HUES64 (cell line): ENCODE results near the gene TK2.
"Not testable (repeated sequence)": the region's sequence is repeated elsewhere in the genome, so short reads cannot be mapped to it uniquely, and the experiment has no call there.

Experiments used
- H3K27ac ChIP-seq: 2 replicates; pipeline ENCODE4 v1.7.0; 2013; ENCODE audit warnings: low read depth, low read length, inconsistent platforms
- H3K27me3 ChIP-seq: 2 replicates; pipeline ENCODE4 v1.6.1; 2013; ENCODE audit warnings: mild to moderate bottlenecking, low read length; ENCODE audit not compliant: insufficient read depth
- H3K36me3 ChIP-seq: 2 replicates; pipeline ENCODE4 v1.6.1; 2013; ENCODE audit warnings: mild to moderate bottlenecking, low read length; ENCODE audit not compliant: insufficient read depth
- H3K4me1 ChIP-seq: 2 replicates; pipeline ENCODE4 v1.6.1; 2013; ENCODE audit warnings: mild to moderate bottlenecking, low read length, moderate library complexity; ENCODE audit not compliant: insufficient read depth
- H3K4me3 ChIP-seq: 2 replicates; pipeline ENCODE4 v1.5.1; 2013; ENCODE audit warnings: mild to moderate bottlenecking, low read length, moderate library complexity
- H3K9ac ChIP-seq: 2 replicates; pipeline ENCODE4 v1.6.1; 2013; ENCODE audit warnings: mild to moderate bottlenecking, low read depth, low read length
- H3K9me3 ChIP-seq: 2 replicates; pipeline ENCODE4 v1.6.1; 2013; ENCODE audit warnings: low read depth, low read length; ENCODE audit not compliant: insufficient read depth
- WGBS: fragments of 150-250, 120-280 bp; methylation state at CpG from one replicate; pipeline ENCODE4 v1.1.7; 2013; ENCODE audit warnings: missing lambda C conversion rate; 5-methylcytosine and 5-hydroxymethylcytosine counted together

TK2 gene

DNA sequence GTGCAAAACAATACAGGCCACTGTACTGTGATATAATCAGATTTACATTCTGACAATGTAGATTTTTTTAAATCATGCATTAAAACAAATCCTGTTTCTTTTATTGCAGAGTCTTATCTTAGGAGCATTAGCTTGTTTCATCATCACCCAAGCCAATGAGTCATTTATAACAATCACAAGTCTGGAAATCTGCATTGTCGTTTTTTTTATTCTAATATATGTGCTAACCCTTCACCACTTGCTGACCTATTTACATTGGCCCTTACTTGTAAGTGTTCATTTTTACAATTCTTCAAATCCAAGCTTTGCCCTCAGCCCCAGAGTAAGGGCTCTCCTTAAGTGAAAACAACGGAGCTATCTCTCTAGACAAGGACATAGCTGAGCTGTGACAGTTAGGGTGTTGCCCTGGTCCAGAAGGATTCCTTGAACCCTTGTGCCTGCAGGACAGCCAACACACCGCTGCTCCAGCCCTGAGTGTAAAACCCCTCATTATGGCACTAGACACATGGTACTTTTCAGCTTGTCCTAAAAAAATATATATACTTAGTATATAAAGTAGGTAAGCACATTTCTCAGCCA lies 20.0 kb upstream of the TK2 start:
- Histone ChIP-seq H3K4me3 (no peak overlapping the region), H3K4me1 (no peaks in the 10 kb centered on the region), H3K9ac (no peak overlapping the region), H3K36me3 (no peaks in the 10 kb centered on the region), H3K9me3 (no peaks in the 10 kb centered on the region), H3K27ac (no peak overlapping the region), H3K27me3 (no peaks in the 10 kb centered on the region)
- 92% methylated on average over 3 of the region's 3 CpGs for WGBS

DNA sequence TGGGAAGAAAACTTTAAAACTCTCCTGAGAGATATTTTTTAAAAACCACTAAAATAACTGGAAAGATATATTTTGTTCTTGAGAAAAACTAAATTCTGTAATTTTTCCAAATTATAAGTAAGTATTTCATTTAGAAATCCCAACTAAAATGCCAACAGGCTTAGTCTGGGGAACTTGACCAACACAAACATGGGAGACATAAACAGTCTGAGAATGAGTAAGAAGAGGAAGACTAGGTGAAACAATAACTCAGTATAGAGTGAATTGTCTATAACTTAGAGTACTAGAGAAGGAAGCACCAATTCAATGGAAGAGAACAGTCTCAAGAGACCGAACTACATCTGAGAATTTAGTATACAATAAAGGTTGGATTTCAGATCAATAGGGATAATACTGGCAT lies 19.2 kb upstream of the TK2 start:
- Histone ChIP-seq H3K4me3 (no peak overlapping the region), H3K9me3 (no peaks in the 10 kb centered on the region), H3K9ac (no peak overlapping the region), H3K27me3 (no peaks in the 10 kb centered on the region), H3K4me1 (no peaks in the 10 kb centered on the region), H3K27ac (no peak overlapping the region), H3K36me3 (no peaks in the 10 kb centered on the region)
- WGBS, result 100% methylated on average over 1 of the region's 1 CpG

DNA sequence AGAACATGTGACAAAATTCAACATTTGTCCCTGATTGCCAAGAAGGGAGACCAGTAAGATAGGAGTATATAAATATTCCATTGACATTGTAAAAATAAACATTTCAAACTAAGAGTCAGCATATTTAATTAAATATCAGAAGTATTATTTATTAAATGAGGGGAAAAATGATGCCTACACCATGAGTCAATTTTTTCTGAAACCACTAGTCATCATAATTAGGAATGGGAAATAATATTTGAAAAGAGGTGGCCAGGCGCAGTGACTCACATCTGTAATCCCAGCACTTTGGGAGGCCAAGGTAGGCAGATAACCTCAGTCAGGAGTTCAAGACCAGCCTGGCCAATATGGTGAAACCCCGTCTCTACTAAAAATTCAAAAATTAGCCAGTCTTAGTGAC lies 18.4 kb upstream of the TK2 start:
- Histone ChIP-seq H3K27ac (no peak overlapping the region), H3K9ac (no peak overlapping the region), H3K9me3 (no peaks in the 10 kb centered on the region), H3K36me3 (peaks cover 6% of the 10 kb centered on the region; the same call in 1 of the 2 replicates), H3K27me3 (no peaks in the 10 kb centered on the region), H3K4me1 (no peaks in the 10 kb centered on the region), H3K4me3 (no peak overlapping the region)
- 93% methylated on average over 2 of the region's 2 CpGs for WGBS

DNA sequence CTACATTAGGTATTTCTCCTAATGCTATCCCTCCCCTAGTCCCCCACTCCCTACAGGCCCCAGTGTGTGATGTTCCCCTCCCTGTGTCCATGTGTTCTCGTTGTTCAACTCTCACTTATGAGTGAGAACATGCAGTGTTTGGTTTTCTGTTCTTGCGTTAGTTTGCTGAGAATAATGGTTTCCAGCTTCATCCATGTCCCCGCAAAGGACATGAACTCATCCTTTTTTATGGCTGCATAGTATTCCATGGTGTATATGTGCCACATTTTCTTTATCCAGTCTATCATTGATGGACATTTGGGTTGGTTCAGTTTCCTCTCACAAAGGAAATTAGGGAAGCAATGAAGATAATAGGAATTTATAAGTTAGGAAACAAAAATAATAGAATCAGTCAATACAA lies 17.3 kb upstream of the TK2 start:
- H3K27me3 ChIP-seq, H3K27ac ChIP-seq, H3K9me3 ChIP-seq, H3K36me3 ChIP-seq, H3K4me1 ChIP-seq, H3K9ac ChIP-seq, H3K4me3 ChIP-seq: not testable (repeated sequence)
- 100% methylated on average over 1 of the region's 3 CpGs for WGBS

DNA sequence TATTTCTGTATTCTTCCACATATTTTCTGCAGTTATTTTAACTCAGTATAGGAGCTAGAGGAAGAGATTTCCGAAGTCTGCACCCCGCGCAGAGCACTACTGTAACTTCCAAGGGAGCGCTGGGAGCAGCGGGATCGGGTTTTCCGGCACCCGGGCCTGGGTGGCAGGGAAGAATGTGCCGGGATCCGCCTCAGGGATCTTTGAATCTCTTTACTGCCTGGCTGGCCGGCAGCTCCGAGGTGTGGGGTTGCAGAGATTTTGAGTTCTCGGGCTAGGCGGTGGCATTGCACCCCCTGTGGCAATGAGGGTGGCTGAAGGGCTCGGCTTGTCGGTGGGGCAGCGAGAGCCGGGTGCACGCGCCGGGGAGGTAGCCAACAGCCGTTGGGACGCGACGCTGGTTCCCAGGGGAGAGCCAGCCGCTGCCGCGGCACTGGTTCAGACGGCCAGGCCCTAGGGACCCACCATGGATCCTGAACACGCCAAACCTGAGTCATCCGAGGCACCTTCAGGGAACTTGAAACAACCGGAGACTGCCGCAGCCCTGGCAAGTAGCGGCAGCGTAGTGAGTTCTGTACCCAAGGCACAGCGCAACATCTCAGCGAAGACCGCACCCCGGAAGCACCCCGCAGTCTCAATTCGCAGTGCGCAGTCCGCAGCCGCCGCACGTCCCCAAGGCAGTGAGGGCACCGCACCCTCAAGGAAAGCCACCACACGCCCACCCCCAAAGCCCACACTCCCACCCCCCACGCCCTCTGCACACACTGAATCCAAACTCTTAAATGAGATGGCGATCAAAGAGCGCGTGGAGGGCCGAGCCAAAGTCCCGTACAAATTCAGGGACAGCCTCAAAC lies 16.4 kb upstream of the TK2 start, which contains the start of gene CMTM1:
TSS of gene CMTM1 (plus strand) at position 389 of the 851 bp plus-strand sequence. CDS start at position 464, 75 bp downstream.
- H3K4me3 ChIP-seq, result no peak within 1 kb of the TSS
- H3K4me1 ChIP-seq, result no peaks in the 10 kb centered on the region
- H3K9ac ChIP-seq, result no peak within 1 kb of the TSS
- H3K36me3 ChIP-seq, result peaks cover 6% of the 10 kb centered on the region; the same call in 1 of the 2 replicates
- no peaks in the 10 kb centered on the region for H3K9me3 ChIP-seq
- WGBS, result 94% methylated on average over 54 of the region's 54 CpGs
- no peaks in the 10 kb centered on the region for H3K27me3 ChIP-seq
- no peak within 1 kb of the TSS for H3K27ac ChIP-seq

DNA sequence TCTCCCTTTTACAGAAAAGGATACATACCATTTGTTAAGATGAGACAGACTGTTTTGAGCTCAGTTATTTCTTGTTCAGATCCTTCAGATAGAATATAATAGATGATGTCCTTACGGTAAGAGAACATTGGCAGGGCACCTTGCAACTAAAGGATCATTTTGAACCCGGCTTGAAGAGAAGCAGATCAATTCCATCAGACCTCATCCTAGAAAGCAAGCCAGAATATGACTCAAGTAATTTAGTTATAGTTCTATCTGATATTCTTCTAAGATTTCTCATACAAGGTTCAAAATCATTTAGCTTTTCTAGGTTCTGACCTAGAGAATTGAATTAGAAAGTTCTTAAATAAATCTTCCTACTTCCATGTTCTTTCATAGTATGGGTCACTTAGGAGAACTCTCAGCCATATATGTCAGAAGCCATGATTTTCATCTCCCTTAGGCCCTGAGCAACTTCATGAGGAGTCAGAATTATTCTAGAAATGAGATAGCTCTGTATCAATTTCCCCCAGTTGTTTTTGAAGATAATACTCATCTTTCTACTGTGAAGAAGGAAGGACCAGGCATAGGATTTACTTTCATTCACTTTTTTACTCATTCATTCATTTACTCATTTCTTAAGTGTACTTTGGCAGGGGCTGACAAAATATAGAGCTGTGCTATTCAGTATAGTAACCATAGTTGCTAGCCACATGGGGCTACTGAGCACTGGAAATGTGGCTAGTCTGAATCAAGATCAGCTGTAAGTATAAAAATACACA lies 13.8 kb upstream of the TK2 start:
- Histone ChIP-seq H3K9me3 (no peaks in the 10 kb centered on the region), H3K4me3 (no peak overlapping the region), H3K36me3 (peaks cover 6% of the 10 kb centered on the region; the same call in 1 of the 2 replicates), H3K27ac (no peak overlapping the region), H3K4me1 (no peaks in the 10 kb centered on the region), H3K9ac (no peak overlapping the region), H3K27me3 (no peaks in the 10 kb centered on the region)
- WGBS, result 100% methylated on average over 2 of the region's 2 CpGs

DNA sequence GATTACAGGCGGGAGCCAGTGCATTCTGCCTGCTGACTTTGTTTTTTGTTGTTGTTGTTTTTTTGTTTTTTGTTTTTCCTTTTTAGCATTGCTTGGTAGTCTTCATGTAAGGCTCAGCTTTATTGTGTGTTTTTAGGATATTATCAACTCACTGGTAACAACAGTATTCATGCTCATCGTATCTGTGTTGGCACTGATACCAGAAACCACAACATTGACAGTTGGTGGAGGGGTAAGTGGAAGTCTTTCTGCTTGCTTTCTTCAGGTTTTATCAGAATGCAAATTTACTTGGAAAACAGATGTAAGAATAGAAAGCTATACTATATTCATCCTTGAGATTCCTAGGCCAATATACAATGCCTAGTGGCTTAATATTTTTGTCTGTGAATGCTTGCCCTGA lies 13.1 kb upstream of the TK2 start:
- Histone ChIP-seq H3K9ac (no peak overlapping the region), H3K27me3 (no peaks in the 10 kb centered on the region), H3K4me3 (no peak overlapping the region), H3K27ac (no peak overlapping the region), H3K36me3 (peaks cover 6% of the 10 kb centered on the region; the same call in 1 of the 2 replicates), H3K9me3 (no peaks in the 10 kb centered on the region), H3K4me1 (no peaks in the 10 kb centered on the region)
- WGBS, result 95% methylated on average over 2 of the region's 2 CpGs

- H3K9ac ChIP-seq, result no peak overlapping the region
- 88% methylated on average over 1 of the region's 1 CpG for WGBS
- no peaks in the 10 kb centered on the region for H3K9me3 ChIP-seq
- H3K4me3 ChIP-seq, result no peak overlapping the region
- no peaks in the 10 kb centered on the region for H3K27me3 ChIP-seq
- no peaks in the 10 kb centered on the region for H3K4me1 ChIP-seq
- H3K27ac ChIP-seq, result no peak overlapping the region
- peaks cover 6% of the 10 kb centered on the region; the same call in 1 of the 2 replicates for H3K36me3 ChIP-seq
Observed at GRCh38 chr16:66562409-66562808, 12.5 kb upstream of the TK2 start.

- no peak overlapping the region for H3K27ac ChIP-seq
- H3K27me3 ChIP-seq, result no peaks in the 10 kb centered on the region
- no peak overlapping the region for H3K4me3 ChIP-seq
- WGBS, result 92% methylated on average over 2 of the region's 3 CpGs
- no peaks in the 10 kb centered on the region for H3K4me1 ChIP-seq
- peaks cover 6% of the 10 kb centered on the region; the same call in 1 of the 2 replicates for H3K36me3 ChIP-seq
- no peaks in the 10 kb centered on the region for H3K9me3 ChIP-seq
- H3K9ac ChIP-seq, result no peak overlapping the region
Observed at GRCh38 chr16:66561381-66562080, 11.6 kb upstream of the TK2 start.

- Histone ChIP-seq H3K4me1 (no peaks in the 10 kb centered on the region), H3K27me3 (no peaks in the 10 kb centered on the region), H3K36me3 (peaks cover 6% of the 10 kb centered on the region; the same call in 1 of the 2 replicates), H3K9ac (no peak overlapping the region), H3K27ac (no peak overlapping the region), H3K4me3 (no peak overlapping the region), H3K9me3 (no peaks in the 10 kb centered on the region)
- WGBS, result 94% methylated on average over 1 of the region's 1 CpG
Observed at GRCh38 chr16:66560107-66560506, 10.2 kb upstream of the TK2 start.
